Stimulated activated effector memory CD8-positive, alpha-beta T cell treated with anti-CD3 and anti-CD28 coated beads, Interleukin-12 subunit alpha, Interleukin-12 subunit beta, amount 100 ng/mL, for 72 hours (primary cell): ENCODE data around the gene PPRC1.

ENCODE experiments used
- ATAC-seq: fragments of 150-1000 bp; cut with Tn5 transposase; 2 replicates; pipeline ENCODE4 v1.10.0; 2021
- DNase-seq, 2 donors: peaks; one replicate each; pipeline ENCODE4 v3.0.0; 2021 to 2022; ENCODE audit warnings: low spot score in 2 of 2
- H3K27ac Mint-ChIP-seq: one replicate; pipeline ENCODE4 v1.8.0; 2022; ENCODE audit warnings: mild to moderate bottlenecking, mixed read lengths
- H3K36me3 Mint-ChIP-seq: one replicate; pipeline ENCODE4 v1.8.0; 2022; ENCODE audit warnings: mild to moderate bottlenecking, mixed read lengths
- H3K4me1 Mint-ChIP-seq: one replicate; pipeline ENCODE4 v1.8.0; 2022; ENCODE audit warnings: mixed read lengths
- H3K4me3 Mint-ChIP-seq: one replicate; pipeline ENCODE4 v1.8.0; 2022; ENCODE audit warnings: mild to moderate bottlenecking, mixed read lengths
- H3K9me3 Mint-ChIP-seq: one replicate; pipeline ENCODE4 v1.8.0; 2022; ENCODE audit warnings: mixed read lengths

PPRC1 gene

DNA sequence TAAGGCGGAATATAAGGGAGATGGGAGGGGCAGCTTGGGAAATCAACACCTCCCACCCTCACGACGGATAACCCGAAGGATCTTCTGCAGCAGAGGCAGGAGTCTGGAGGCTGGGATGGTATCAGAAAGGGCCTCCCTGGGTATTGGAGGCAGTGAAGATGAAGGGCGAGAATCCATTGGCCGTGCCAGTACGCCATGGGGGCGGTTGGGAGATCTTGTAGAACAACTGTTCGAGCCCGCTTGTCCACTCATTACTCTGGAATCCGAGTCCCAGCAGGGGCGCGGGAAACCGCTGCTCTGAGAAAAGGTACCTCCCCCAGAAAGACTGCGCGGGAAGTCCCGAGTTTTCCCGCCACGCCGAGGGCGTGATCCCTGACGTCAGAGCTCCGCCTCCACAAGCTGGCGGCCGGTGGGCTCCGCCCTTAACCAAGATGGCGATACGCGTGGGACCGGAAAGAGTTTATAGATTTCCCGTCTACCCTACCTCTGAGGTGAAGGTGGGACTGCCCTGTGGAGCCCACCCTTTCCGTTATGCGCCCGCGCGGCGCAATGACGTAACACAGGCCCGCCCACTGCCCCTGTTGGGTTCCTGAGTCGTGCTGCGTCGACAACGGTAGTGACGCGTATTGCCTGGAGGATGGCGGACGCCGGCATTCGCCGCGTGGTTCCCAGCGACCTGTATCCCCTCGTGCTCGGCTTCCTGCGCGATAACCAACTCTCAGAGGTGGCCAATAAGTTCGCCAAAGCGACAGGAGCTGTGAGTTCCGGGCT lies 19.1 kb downstream of the PPRC1 start, which contains the start of gene NOLC1:
Gene NOLC1 (plus strand): TSS at position 616 of the 771 bp plus-strand sequence. CDS start 22 bp downstream, at position 638.
- Mint-ChIP-seq H3K36me3 (peaks cover 100% of the 10 kb centered on the region), H3K9me3 (no peaks in the 10 kb centered on the region), H3K4me1 (peaks cover 50% of the 10 kb centered on the region)

DNA sequence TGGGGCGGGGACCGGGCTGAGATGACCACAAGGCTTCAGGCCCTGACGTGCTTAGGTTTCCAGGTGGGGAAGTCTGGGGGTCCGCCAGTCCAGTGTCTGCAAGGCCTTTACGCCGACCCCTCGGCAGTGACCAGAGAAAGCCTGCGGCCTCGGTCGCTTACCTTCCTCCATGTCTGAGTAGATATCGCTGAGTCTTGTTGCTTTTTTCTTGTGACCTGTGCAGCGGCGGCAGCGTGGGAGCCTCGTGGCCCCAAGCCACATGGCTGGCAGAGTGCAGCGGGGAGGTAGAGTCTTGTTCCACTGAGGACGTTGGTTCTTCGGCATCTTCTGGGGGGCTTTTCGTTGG lies 19.7 kb downstream of the PPRC1 start:
- peaks cover 100% of the 10 kb centered on the region for H3K36me3 Mint-ChIP-seq
- ATAC-seq (peak; percentile 66), DNase-seq (no peak)

More for the DNA sequence above, 19.1 kb downstream of the PPRC1 start, which contains the start of gene NOLC1:
- peak; percentile 99 to 100 for DNase-seq
- ATAC-seq = peak; percentile 97
- Mint-ChIP-seq H3K27ac (peak within 1 kb of the TSS; percentile 98), H3K4me3 (peak within 1 kb of the TSS; percentile 85)

DNA sequence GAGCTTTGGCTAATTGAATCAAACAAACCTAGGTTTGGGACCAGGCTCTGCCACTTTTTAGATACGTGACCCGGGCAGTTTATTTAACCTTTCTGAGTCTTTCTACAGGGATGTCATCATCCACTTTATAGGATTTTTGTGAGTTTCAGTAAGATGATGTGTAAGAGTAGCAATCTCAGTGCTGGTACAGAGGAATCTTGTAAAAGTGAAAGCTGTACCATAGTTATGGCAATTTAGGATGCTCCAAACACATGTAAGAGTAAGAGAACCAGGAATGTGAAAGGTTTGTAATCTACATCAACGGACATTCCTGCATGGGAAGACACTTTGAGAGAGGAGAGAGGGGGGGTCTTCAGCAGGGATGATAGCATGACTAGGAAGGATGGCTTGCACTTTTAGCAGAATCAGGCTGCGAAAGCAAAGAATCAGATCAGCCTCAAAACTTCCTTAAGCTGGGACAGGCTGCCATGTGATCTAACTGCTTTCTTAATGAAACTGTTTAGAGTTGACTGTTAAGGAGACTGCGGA lies 20.3 kb downstream of the PPRC1 start:
- ATAC-seq (no peak), DNase-seq (no peak)
- no peaks in the 10 kb centered on the region for H3K9me3 Mint-ChIP-seq
- H3K4me3 Mint-ChIP-seq = peak overlapping the region; percentile 85
- H3K27ac Mint-ChIP-seq = peak overlapping the region; percentile 98
- peaks cover 56% of the 10 kb centered on the region for H3K4me1 Mint-ChIP-seq
- H3K36me3 Mint-ChIP-seq = peaks cover 100% of the 10 kb centered on the region

More for the DNA sequence above, 19.7 kb downstream of the PPRC1 start:
- peak overlapping the region; percentile 98 for H3K27ac Mint-ChIP-seq
- H3K4me3 Mint-ChIP-seq = peak overlapping the region; percentile 85
- H3K4me1 Mint-ChIP-seq = peaks cover 55% of the 10 kb centered on the region
- no peaks in the 10 kb centered on the region for H3K9me3 Mint-ChIP-seq

DNA sequence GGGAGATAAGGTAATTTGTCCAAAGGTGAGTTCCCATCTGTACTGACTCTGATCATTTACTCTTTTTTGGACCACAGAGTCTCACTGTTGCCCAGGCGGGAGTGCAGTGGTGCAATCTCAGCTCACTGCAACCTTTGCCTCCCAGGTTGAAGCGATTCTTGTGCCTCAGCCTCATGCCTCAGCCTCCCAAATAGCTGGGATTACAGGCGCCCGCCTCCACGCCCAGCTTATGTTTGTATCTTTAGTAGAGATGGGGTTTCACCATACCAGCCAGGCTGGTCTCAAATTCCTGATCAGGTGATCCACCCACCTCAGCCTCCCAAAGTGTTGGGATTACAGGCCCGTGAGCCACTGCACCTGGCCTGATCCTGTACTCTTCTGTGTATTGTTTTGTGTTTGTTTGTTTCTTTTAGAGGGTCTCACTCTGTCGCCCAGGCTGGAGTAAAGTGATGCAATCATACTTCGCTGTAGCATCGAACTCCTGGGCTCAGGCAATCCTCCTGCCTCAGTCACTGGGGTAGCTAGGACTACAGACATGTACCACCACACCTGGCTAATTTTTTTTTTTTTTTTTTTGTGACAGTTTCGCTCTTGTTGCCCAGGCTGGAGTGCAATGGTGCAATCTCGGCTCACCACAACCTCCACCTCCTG lies 21.8 kb downstream of the PPRC1 start:
- Mint-ChIP-seq H3K36me3 (peaks cover 100% of the 10 kb centered on the region), H3K27ac (peak overlapping the region; percentile 98), H3K9me3 (no peaks in the 10 kb centered on the region), H3K4me3 (peak overlapping the region; percentile 85), H3K4me1 (peaks cover 52% of the 10 kb centered on the region)
- ATAC-seq (no peak), DNase-seq (no peak)

DNA sequence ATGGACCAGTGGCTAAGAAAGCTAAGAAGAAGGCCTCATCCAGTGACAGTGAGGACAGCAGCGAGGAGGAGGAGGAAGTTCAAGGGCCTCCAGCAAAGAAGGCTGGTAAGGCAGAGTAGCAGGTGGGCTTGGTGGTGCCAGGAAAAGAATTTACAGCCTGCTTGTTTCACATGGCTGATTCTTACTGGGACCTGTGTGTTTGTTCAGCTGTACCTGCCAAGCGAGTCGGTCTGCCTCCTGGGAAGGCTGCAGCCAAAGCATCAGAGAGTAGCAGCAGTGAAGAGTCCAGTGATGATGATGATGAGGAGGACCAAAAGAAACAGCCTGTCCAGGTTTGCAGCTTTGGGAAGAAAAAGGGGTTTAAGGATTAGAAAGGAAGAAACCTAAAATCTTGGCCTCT lies 24.4 kb downstream of the PPRC1 start:
- Mint-ChIP-seq H3K27ac (peak overlapping the region; percentile 16), H3K9me3 (no peaks in the 10 kb centered on the region), H3K4me3 (no peak overlapping the region), H3K4me1 (peaks cover 36% of the 10 kb centered on the region), H3K36me3 (peaks cover 100% of the 10 kb centered on the region)
- no peak for ATAC-seq
- DNase-seq = no peak

DNA sequence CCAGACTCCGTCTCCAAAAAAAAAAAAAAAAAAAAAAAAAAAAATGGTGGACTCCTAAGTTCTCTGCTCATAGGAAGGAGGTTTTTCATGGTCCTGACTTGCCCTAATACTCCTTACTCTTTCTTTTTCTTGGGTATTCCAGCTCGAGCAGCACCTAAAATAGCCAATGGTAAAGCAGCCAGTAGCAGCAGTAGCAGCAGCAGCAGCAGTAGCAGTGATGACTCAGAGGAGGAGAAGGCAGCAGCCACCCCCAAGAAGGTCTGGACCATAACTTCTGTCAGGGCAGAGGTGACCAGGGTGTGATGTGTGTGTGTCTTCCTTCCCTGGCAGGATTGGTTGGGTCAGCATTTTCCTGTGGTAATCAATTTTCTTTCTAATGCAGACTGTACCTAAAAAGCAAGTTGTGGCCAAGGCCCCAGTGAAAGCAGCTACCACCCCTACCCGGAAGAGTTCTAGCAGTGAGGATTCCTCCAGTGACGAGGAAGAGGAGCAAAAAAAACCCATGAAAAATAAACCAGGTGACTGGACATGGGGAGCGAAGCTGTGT lies 26.3 kb downstream of the PPRC1 start:
- Mint-ChIP-seq H3K9me3 (no peaks in the 10 kb centered on the region), H3K27ac (peak overlapping the region; percentile 76), H3K36me3 (peaks cover 100% of the 10 kb centered on the region), H3K4me3 (no peak overlapping the region), H3K4me1 (peaks cover 24% of the 10 kb centered on the region)
- no peak for DNase-seq
- peak; percentile 38 for ATAC-seq

DNA sequence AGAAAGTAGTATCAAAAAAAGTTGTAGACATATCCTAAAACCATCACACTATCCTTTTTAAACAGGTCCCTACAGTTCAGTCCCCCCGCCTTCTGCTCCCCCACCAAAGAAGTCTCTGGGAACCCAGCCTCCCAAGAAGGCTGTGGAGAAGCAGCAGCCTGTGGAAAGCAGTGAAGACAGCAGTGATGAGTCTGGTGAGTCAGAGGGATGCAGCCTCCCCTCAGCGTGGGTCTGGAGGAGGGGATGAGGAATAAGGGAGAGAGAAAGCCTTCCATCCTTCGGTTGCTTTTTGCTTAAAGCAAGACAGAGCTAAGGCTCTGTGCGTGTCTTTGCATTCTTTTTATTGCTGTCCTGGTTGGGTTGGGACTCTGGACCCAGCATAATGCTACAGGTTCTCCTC lies 27.0 kb downstream of the PPRC1 start:
- DNase-seq (no peak), ATAC-seq (no peak)
- H3K27ac Mint-ChIP-seq = peak overlapping the region; percentile 76
- no peak overlapping the region for H3K4me3 Mint-ChIP-seq
- peaks cover 96% of the 10 kb centered on the region for H3K36me3 Mint-ChIP-seq
- H3K9me3 Mint-ChIP-seq = no peaks in the 10 kb centered on the region
- peaks cover 20% of the 10 kb centered on the region for H3K4me1 Mint-ChIP-seq

DNA sequence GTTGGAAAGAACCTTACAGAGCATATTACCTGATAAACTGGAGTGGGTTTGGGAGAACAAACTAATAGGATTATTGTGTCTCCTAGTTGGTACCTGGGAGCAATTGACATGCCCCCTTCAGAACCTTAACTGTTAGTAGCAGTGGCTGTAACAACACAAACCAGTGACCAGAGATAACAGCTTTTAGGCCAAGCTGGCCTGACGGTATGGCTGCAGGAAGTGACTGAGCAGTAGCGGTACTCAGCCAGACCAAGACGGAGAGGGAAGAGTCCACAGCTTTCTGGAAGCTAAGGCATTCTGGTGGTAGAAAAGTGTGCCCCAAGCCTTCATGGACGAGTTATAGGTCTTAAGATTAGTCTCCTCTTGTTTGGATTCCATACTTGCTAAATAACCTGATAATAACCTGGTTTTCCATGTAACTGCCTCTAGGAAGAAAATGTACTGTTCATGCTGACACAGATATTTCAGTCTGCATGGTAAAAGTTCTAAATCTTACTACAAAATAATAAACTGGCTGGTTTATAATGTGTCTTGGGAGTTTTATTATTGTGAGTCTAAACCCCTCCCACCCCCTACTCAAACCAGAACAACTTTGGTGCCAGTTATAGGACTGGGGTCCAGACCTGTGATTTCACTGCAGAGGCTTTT lies 30.6 kb downstream of the PPRC1 start:
- H3K36me3 Mint-ChIP-seq = peaks cover 59% of the 10 kb centered on the region
- no peaks in the 10 kb centered on the region for H3K4me1 Mint-ChIP-seq
- ATAC-seq = no peak
- no peak for DNase-seq
- H3K27ac Mint-ChIP-seq = no peak overlapping the region
- no peak overlapping the region for H3K4me3 Mint-ChIP-seq
- H3K9me3 Mint-ChIP-seq = no peaks in the 10 kb centered on the region

DNA sequence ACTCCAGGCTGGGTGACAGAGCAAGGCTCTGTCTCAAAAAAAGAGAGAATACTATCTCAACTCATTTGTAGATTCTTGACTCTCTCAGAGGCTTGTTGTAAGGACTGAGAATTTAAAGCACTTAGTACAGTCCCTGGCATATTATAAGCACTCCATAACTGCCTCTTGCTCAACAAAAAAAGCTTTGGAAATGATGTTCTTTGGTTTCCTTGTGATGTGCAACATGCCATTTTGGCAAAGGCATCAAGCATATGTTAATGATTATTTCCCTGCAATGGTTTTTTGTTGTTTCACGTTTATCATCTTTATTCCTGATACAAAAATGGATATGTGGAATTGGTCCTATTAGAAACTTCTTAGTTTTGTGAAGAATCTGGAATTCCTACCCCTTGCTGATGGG lies 35.0 kb downstream of the PPRC1 start:
- no peak overlapping the region for H3K4me3 Mint-ChIP-seq
- DNase-seq = no peak

DNA sequence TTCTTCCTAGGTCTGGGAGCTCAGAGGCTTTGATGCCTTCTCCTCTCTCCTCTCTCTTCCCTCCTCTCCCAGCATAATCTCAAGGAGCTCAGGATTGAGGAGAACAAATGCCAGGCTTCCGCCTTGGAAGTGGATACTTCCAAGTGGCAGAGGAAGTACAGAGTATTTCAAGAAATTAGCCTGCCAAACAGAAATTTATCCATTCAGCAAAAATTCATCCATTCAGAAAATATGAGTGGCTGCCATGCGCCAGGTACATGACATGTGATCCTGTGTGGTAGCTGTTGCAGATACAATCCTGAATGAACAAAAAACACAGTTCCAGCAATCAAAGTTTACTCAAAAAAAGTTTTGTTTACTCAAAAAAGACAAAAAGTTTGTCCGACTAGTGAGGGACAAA lies 37.8 kb downstream of the PPRC1 start:
- DNase-seq (no peak), ATAC-seq (no peak)
- Mint-ChIP-seq H3K4me3 (peak overlapping the region; percentile 11), H3K9me3 (no peaks in the 10 kb centered on the region), H3K36me3 (no peaks in the 10 kb centered on the region), H3K4me1 (peaks cover 6% of the 10 kb centered on the region), H3K27ac (no peak overlapping the region)

More for the DNA sequence above, 35.0 kb downstream of the PPRC1 start:
- H3K36me3 Mint-ChIP-seq = peaks cover 15% of the 10 kb centered on the region
- no peak for ATAC-seq
- no peak overlapping the region for H3K27ac Mint-ChIP-seq
- H3K4me1 Mint-ChIP-seq = peaks cover 6% of the 10 kb centered on the region
- no peaks in the 10 kb centered on the region for H3K9me3 Mint-ChIP-seq

DNA sequence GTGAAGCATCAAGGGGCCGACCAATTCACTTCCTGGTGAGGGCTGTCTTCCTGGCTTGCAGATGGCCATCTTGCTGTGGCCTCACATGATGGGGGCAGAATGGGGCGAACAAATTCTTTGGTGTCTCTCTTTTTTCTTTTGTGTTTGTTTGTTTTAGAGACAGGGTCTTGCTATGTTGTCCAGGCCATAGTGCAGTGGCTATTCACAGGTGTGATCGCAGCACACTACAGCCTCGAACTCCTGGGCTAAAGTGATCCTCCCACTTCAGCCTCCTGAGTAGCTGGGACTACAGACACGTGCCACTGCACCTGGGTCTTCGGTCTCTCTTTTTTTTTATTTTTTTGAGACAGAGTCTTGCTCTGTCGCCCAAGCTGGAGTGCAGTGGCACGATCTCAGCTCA lies 39.4 kb downstream of the PPRC1 start:
- H3K27ac Mint-ChIP-seq = no peak overlapping the region
- H3K4me3 Mint-ChIP-seq = no peak overlapping the region
- no peaks in the 10 kb centered on the region for H3K9me3 Mint-ChIP-seq
- DNase-seq = no peak
- no peak for ATAC-seq
- peaks cover 6% of the 10 kb centered on the region for H3K4me1 Mint-ChIP-seq
- H3K36me3 Mint-ChIP-seq = no peaks in the 10 kb centered on the region

DNA sequence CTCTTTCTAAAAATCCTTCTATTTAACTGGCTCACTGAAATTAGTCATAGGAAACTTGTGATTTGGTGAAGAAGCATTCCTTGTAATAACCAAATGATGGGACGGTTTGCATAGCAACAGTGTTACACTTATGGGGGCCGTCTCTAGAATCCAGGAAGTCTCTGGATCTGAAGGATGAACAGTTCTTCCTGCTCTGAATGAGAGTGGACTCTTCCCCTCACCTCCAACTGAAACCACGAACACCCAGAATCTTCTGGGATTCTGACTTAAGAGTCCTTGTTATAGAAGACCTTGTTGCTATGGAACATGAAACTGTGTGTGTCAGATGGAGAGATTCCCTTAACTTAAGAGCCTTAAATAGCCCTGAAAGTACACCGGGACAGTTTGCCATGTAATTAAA lies 42.6 kb downstream of the PPRC1 start:
- Mint-ChIP-seq H3K27ac (no peak overlapping the region), H3K9me3 (no peaks in the 10 kb centered on the region), H3K36me3 (no peaks in the 10 kb centered on the region), H3K4me1 (no peaks in the 10 kb centered on the region), H3K4me3 (no peak overlapping the region)
- ATAC-seq (no peak), DNase-seq (no peak)

DNA sequence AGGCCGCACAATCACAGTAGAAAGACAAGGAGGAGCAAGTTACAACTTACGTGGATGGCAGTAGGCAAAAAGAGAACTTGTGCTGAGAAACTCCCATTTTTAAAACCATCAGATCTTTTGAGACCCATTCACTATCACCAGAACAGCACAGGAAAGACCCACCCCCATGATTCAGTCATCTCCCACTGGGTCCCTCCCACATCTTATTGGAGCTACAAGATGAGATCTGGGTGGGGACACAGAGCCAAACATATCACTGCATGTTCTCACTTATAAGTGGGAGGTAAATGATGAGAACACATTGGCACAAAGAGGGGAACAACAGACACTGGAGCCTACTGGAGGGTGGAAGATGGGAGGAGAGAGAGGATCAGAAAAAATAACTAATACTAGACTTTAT lies 51.8 kb downstream of the PPRC1 start:
- DNase-seq (no peak), ATAC-seq (no peak)
- H3K4me3 Mint-ChIP-seq = no peak overlapping the region
- no peak overlapping the region for H3K27ac Mint-ChIP-seq
- H3K9me3 Mint-ChIP-seq = no peaks in the 10 kb centered on the region
- H3K36me3 Mint-ChIP-seq = no peaks in the 10 kb centered on the region
- H3K4me1 Mint-ChIP-seq = peaks cover 15% of the 10 kb centered on the region

DNA sequence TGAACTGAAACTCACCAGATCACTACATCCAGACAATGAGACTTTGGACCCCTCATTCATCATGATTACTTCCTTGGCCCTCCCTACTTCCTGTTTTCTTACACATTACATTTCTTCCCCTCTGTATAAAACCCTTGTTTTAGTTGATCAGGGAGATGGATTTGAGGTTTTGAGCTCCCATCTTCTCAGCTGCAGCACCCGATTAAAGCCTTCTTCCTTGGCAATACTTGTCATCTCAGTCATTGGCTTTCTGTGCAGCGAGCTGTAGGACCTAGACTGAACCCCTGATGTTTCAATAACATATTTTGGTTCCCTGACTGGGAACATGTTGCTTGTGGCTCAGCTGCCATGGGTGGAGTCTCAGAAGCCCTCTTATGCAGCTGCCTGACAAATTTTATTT lies 52.4 kb downstream of the PPRC1 start:
- Mint-ChIP-seq H3K36me3 (no peaks in the 10 kb centered on the region), H3K4me1 (peaks cover 17% of the 10 kb centered on the region), H3K27ac (no peak overlapping the region), H3K4me3 (no peak overlapping the region), H3K9me3 (no peaks in the 10 kb centered on the region)
- ATAC-seq (no peak), DNase-seq (no peak)

DNA sequence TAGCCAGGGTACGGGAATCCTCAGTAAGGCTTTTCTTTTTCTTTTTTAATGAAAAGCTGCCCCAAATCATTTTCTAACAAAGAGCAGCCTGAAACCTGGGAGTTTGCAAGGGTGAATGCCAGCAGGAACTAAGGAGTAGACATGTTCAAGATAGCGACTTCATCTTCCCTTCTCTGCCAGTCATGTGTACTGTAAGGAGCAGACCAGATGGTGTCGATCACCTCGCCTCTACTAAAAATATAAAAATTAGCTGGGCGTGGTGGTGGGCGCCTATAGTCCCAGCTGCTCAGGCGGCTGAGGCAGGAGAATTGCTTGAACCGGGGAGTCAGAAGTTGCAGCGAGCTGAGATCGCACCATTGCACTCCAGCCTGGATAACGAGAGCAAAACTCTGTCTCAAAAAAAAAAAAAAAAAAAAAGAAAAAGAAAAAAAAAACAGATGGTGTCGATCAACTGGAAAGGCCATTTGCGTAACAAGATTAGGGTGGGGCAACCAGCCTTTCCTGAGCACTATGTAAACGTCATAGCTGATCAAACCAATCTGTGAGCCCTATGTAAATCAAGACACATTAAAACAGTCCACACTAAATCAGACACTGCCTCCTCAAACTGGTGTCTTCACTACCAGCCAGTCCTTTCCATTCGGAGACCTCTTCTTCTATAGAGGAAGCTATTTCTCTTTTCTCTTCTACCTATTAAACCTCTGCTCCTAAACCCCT lies 53.1 kb downstream of the PPRC1 start:
- DNase-seq = no peak
- no peak overlapping the region for H3K27ac Mint-ChIP-seq
- H3K4me1 Mint-ChIP-seq = peaks cover 17% of the 10 kb centered on the region
- H3K9me3 Mint-ChIP-seq = no peaks in the 10 kb centered on the region
- no peaks in the 10 kb centered on the region for H3K36me3 Mint-ChIP-seq
- no peak for ATAC-seq
- H3K4me3 Mint-ChIP-seq = no peak overlapping the region
